ENCODE data around the gene LIPH.

Gene LIPH

DNA sequence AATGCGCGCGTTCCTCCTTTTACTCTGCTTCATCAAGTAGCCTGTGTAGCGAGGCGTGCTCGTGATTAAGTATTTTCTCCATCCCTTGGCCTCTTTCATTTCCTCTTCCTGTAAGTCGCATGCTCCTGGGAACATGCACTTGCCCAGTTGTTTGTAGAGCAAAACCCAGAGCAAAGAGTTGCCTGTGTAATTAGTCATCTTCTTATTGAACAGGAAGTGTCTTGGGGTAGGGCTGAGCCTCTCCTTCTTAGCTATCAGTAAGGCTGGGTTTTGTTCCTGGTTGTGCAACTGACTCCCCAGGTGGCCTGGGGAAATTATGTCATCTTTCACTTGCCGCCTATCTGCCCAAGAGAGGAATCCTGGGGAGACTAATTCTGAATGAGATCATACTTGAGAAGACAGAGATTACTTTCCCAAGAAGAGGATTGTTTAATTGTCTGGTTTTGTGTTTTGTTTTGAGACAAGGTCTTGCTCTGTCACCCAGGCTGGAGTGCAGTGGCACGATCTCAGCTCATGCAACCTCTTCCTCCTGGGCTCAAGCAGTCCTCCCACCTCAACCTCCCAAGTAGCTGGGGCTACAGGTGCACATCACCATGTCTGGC lies 14.9 kb downstream of the LIPH start:
- DNase-seq: peak; percentile 82

GRCh38 chr3:185534511-185534910 lies 17.9 kb downstream of the LIPH start:
- no peak for DNase-seq

DNA sequence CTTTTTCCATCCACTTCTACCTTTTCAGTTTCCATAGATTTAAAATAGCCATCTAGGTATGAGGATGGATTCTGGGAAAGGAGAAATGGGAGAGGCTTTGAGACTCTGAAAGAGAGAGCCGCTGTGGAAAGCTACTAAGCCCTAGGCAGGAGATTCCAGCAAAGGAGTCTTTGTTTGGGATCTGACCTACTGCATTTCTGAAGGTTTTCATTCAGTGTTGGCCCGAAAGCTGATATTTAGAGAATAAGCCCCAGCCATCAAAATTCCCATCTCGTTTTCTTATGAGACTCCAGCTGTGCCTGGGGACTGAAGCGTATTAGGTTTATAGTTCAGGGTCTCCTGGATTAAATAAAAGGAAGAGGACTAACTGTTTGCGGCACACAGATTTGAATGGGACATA lies 19.5 kb downstream of the LIPH start:
- DNase-seq: no peak

- no peak for DNase-seq
These were observed 21.5 kb downstream of the LIPH start for GRCh38 chr3:185530856-185531255.

DNA sequence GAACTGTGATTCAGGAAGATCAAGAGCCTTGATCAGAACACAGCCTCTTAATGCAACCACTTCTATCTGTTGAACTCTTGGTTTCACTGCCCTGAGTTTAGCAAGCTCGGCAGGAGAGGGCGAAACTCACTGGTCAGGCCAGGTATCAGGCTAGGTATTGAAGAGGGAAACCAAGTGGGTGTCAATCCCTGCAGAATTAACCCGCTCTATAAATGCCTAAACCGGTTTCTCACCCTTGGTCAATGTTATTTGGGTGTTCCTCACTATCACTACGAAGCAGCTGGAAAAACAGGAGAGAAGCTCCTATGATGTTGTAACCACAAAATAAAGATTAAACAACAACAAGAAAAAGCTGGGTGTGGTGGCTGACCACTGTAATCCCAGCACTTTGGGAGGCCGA lies 23.9 kb downstream of the LIPH start:
- DNase-seq: peak; percentile 12

DNA sequence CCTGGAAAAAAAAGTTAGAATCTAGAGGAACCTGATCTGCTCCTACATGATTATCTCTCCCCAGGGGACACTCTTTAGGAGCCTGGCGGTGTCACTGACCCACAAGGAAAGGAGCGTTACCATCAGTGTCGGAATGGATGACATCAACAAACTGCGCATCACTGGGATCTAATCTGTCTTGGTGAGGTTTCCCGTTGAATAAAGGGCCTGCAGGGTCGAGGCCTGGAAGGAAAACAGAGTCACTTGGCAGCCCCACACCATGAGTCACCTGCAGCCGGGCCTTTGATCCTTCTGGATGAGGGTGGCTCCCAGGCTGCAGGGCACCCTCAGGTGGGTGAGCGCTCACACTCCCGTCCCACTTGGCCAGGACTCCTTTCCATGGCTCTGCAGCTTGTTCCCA lies 25.0 kb downstream of the LIPH start:
- no peak for DNase-seq

GRCh38 chr3:185526349-185526951 lies 25.9 kb downstream of the LIPH start:
- DNase-seq: no peak

DNA sequence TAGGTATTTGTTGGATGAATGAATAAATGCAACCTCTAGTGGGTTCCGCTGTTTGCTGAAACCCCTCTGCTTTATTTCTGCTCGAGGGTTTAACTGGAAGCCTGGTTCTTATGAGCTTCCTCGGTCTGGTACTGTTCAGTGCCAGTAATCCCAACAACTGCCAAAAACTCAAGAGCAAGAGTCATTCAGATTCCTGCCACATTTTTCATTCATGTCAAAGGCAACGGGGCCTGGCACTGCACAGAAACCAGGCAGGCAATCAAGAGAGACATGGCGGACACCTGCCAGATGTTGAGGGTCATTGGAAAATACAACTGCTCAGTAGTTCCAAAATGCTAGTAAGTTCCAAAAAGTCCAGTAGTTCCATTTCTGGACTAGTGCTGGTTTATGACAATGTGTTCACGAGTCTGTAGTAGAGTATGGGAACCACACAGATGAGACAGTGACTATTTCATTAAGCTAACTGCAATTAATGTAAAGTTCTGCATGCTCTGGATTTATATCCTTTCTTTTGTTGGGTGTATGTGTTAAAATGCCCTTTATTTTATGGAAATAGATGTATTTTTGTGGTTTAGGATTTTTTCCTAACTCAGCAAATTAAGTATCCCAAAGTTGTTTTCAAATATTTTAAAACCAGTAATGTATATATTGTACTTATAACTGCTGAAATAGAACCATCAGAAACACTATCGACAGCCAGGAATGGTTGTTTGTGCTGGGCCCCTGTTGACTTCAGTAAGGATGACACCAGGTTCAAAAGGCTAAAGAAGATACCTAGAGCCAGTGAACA lies 30.8 kb downstream of the LIPH start:
- DNase-seq: no peak

- no peak for DNase-seq
These were observed 33.4 kb downstream of the LIPH start for GRCh38 chr3:185519021-185519420.

- no peak for DNase-seq
These were observed 34.8 kb downstream of the LIPH start for GRCh38 chr3:185517387-185518130.

DNA sequence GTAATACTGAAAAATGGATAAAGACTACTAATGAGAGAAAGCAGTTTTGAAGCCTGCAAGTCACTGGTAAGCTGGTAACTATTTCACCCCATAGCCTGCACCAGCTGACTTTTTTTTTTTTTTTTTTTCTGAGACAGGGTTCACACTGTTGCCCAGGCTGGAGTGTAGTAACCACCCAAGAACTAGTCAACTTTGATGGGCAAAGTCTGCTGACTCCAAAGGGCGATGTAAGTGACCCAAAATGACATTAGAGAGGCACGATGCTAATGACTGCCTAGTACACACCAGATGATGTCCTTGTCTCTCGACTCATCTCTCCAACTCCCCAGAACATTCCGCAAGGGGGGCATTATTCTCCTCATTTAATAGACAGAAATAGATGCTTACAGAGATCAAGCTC lies 40.7 kb downstream of the LIPH start:
- no peak for DNase-seq

GRCh38 chr3:185508335-185508991 lies 43.9 kb downstream of the LIPH start:
- no peak for DNase-seq

- DNase-seq: no peak
These were observed 44.5 kb downstream of the LIPH start for GRCh38 chr3:185507883-185508282.

GRCh38 chr3:185504636-185505035 lies 47.8 kb downstream of the LIPH start:
- DNase-seq: no peak

- no peak for DNase-seq
These were observed 48.9 kb downstream of the LIPH start for GRCh38 chr3:185503521-185503920.

GRCh38 chr3:185502987-185503386 lies 49.4 kb downstream of the LIPH start:
- no peak for DNase-seq

- DNase-seq: peak; percentile 96
These were observed 53.6 kb downstream of the LIPH start, which contains the start of gene TMEM41A for GRCh38 chr3:185498503-185499396. TSS of gene TMEM41A (minus strand) at chr3:185499035. CDS start at chr3:185498961, 74 bp downstream.

GRCh38 chr3:185490241-185490640 lies 62.1 kb downstream of the LIPH start:
- DNase-seq: no peak

DNA sequence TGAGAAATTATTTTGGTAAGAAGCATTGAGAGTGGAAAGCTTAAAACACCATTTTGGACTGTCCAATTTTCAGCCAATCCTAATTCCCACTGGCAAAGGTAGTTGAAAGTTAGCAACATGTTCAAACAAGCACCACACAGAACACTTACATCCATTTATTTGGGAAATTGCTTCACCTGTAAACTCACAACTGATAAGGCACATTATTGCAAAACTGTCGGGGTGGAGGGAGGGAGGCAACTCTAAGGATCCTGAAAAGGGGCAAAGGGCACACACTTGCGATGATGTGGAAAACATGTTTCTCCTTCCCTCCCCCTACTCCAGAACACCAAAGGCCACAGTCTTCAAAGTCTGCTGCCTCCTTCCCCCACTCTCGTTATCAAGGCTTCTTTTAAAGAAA lies 62.9 kb downstream of the LIPH start:
- DNase-seq: no peak

DNA sequence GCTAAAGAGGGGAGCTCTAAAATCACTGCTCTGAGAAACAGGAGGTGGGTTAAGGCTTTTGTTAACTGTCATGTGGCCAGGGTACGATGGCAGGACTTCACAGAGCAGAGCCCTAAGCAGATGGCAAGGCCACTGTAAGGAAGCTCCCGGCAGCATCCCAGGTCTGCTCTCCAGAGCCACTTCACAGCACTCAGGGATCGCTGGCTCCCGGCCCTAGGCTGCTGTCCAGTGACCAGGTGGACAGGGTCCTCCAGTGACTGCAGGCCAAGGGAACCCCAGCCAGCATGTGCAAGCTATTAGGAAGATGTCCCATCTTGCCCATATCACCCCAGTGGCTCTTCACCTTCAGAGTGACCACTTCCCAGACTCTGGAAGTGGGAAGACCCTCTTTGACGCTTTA lies 63.9 kb downstream of the LIPH start:
- no peak for DNase-seq

GRCh38 chr3:185486394-185486793 lies 66.0 kb downstream of the LIPH start:
- DNase-seq: no peak

DNA sequence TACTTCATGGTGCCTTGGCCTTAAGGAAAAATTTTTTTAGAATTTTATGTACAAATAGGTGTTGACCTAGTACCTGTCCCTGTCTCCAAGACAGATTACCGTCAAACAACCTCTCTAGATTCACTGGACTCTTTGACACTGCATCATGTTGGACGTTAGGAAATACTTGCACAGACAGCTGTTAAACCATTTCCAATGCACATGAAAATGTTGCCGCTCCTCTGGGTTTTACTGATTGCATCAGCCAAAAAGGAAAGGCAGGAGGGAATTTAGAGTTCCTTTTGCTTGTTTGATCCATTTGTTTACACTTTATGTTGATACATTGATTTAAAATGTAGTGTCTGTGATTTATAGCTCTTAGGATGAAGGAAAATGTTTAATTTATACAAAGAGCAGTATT lies 68.1 kb downstream of the LIPH start:
- DNase-seq: no peak

Data from RPMI8226 (cell line).